Hepatocyte (in vitro differentiated cells): ENCODE measurements around the gene ACSL3. TPM values are rescaled to one million over a fixed set of nuclear protein-coding genes. Genes with fewer than 3 reads are reported as not detected.

Experiments used
- DNase-seq: peaks from one replicate; pipeline ENCODE4 v3.0.0-alpha.2; 2016; ENCODE audit warnings: low spot score
- H2AFZ ChIP-seq: fragments of 200-600 bp; sonication (generic); 2 replicates; pipeline ENCODE4 v1.6.0; 2016; ENCODE audit warnings: antibody characterized with exemption, mild to moderate bottlenecking
- H3K27ac ChIP-seq: fragments of 200-600 bp; sonication (generic); 2 replicates; pipeline ENCODE4 v1.5.1; 2016; ENCODE audit warnings: mild to moderate bottlenecking
- H3K27me3 ChIP-seq: fragments of 200-600 bp; sonication (generic); 2 replicates; pipeline ENCODE4 v1.6.1; 2016
- H3K36me3 ChIP-seq: fragments of 200-600 bp; sonication (generic); replicated peaks from 2 replicates; pipeline ENCODE4 v1.5.1; 2016; ENCODE audit warnings: low read depth; ENCODE audit not compliant: insufficient read depth
- H3K4me1 ChIP-seq: fragments of 200-600 bp; sonication (generic); 2 replicates; pipeline ENCODE4 v1.5.1; 2016; ENCODE audit warnings: mild to moderate bottlenecking, moderate library complexity; ENCODE audit not compliant: insufficient read depth
- H3K4me2 ChIP-seq: fragments of 200-600 bp; sonication (generic); 2 replicates; pipeline ENCODE4 v1.6.0; 2016
- H3K4me3 ChIP-seq: fragments of 200-600 bp; sonication (generic); 2 replicates; pipeline ENCODE4 v1.5.1; 2016; ENCODE audit warnings: mild to moderate bottlenecking
- H3K79me2 ChIP-seq: fragments of 200-600 bp; sonication (generic); 2 replicates; pipeline ENCODE4 v1.6.0; 2017; ENCODE audit warnings: mild to moderate bottlenecking
- H3K9me2 ChIP-seq: fragments of 200-600 bp; sonication (generic); replicated peaks from 2 replicates; pipeline ENCODE4 v1.6.0; 2017; ENCODE audit warnings: mild to moderate bottlenecking; ENCODE audit not compliant: insufficient read depth
- H3K9me3 ChIP-seq: fragments of 200-600 bp; sonication (generic); 2 replicates; pipeline ENCODE4 v1.5.1; 2016; ENCODE audit warnings: low read depth, mild to moderate bottlenecking
- H4K20me1 ChIP-seq: fragments of 200-600 bp; sonication (generic); 2 replicates; pipeline ENCODE4 v1.6.0; 2016; ENCODE audit warnings: mild to moderate bottlenecking; ENCODE audit not compliant: insufficient read depth, poor library complexity, severe bottlenecking
- CTCF ChIP-seq: fragments of 200-600 bp; sonication (generic); IDR thresholded peaks from 2 replicates; pipeline ENCODE4 v1.5.1; 2016; ENCODE audit warnings: antibody characterized with exemption, mild to moderate bottlenecking; ENCODE audit not compliant: poor library complexity
- EZH2 ChIP-seq: fragments of 200-600 bp; sonication (generic); IDR thresholded peaks from 2 replicates; pipeline ENCODE4 v1.6.1; 2016; ENCODE audit warnings: antibody characterized with exemption, mild to moderate bottlenecking, borderline replicate concordance
- EZH2phosphoT487 ChIP-seq: fragments of 200-600 bp; sonication (generic); IDR thresholded peaks from one replicate; pipeline ENCODE4 v1.6.1; 2018; ENCODE audit warnings: antibody characterized with exemption, mild to moderate bottlenecking, low read depth, moderate library complexity; ENCODE audit not compliant: unreplicated experiment, severe bottlenecking
- WGBS: methylation state at CpG from one replicate; pipeline ENCODE4 v1.1.6; 2016; ENCODE audit warnings: low lambda C conversion rate; ENCODE audit errors: missing lambda C conversion rate; 5-methylcytosine and 5-hydroxymethylcytosine counted together
- polyA plus RNA-seq: library from polyadenylated mRNA; unstranded; fragments of >200 nt; fragmentation: Nextera tagmentation; extraction: Ambion mirVana; gene quantifications from 2 replicates; pipeline ENCODE4 v1.2.1, GENCODE V29; 2016
- total RNA-seq: library from RNA; depleted of rRNA; stranded (reverse); fragments of >200 nt; gene quantifications from 2 replicates; pipeline ENCODE4 v1.2.3, GENCODE V29; 2014

ACSL3 gene
- total and polyA plus RNA-seq, 2 experiments from 2014 or later = 82.1 to 133 TPM

GRCh38 chr2:222952204-222952603, 91.4 kb downstream of the ACSL3 start:
- no peak overlapping the region for H2AFZ ChIP-seq
- no peaks in the 10 kb centered on the region for H3K27me3 ChIP-seq
- H3K36me3 ChIP-seq = no peaks in the 10 kb centered on the region
- H3K9me2 ChIP-seq = no peaks in the 10 kb centered on the region
- TF ChIP-seq EZH2phosphoT487 (no peak), EZH2 (no peak), CTCF (no peak)
- H3K79me2 ChIP-seq = no peaks in the 10 kb centered on the region
- no peak overlapping the region for H3K27ac ChIP-seq
- H3K4me1 ChIP-seq = no peaks in the 10 kb centered on the region
- no peak overlapping the region for H3K4me2 ChIP-seq
- H4K20me1 ChIP-seq = no peaks in the 10 kb centered on the region
- no peak for DNase-seq
- no peak overlapping the region for H3K4me3 ChIP-seq
- H3K9me3 ChIP-seq = no peaks in the 10 kb centered on the region

GRCh38 chr2:222955008-222955407, 94.2 kb downstream of the ACSL3 start:
- no peak overlapping the region for H2AFZ ChIP-seq
- no peaks in the 10 kb centered on the region for H3K9me2 ChIP-seq
- H3K4me2 ChIP-seq = no peak overlapping the region
- H3K4me3 ChIP-seq = no peak overlapping the region
- 83% methylated on average over 1 of the region's 1 CpG for WGBS
- no peak overlapping the region for H3K27ac ChIP-seq
- no peaks in the 10 kb centered on the region for H3K79me2 ChIP-seq
- DNase-seq = no peak
- H3K9me3 ChIP-seq = no peaks in the 10 kb centered on the region
- no peaks in the 10 kb centered on the region for H3K4me1 ChIP-seq
- no peaks in the 10 kb centered on the region for H3K36me3 ChIP-seq
- no peaks in the 10 kb centered on the region for H4K20me1 ChIP-seq
- H3K27me3 ChIP-seq = no peaks in the 10 kb centered on the region
- TF ChIP-seq CTCF (no peak), EZH2 (no peak), EZH2phosphoT487 (no peak)

- no peaks in the 10 kb centered on the region for H3K36me3 ChIP-seq
- no peaks in the 10 kb centered on the region for H3K9me2 ChIP-seq
- TF ChIP-seq CTCF (peak; percentile 25), EZH2phosphoT487 (no peak)
- H2AFZ ChIP-seq = no peak overlapping the region
- peak; percentile 66 for DNase-seq
- H3K4me1 ChIP-seq = no peaks in the 10 kb centered on the region
- no peak overlapping the region for H3K27ac ChIP-seq
- H3K79me2 ChIP-seq = no peaks in the 10 kb centered on the region
- H3K9me3 ChIP-seq = no peaks in the 10 kb centered on the region
- no peak overlapping the region for H3K4me3 ChIP-seq
- no peak overlapping the region for H3K4me2 ChIP-seq
- H4K20me1 ChIP-seq = no peaks in the 10 kb centered on the region
- WGBS = 50% methylated on average over 4 of the region's 4 CpGs
- no peaks in the 10 kb centered on the region for H3K27me3 ChIP-seq
Measured at GRCh38 chr2:222959358-222959757, 98.5 kb downstream of the ACSL3 start.

GRCh38 chr2:222960126-222960525, 99.3 kb downstream of the ACSL3 start:
- H3K9me2 ChIP-seq = no peaks in the 10 kb centered on the region
- no peak overlapping the region for H3K4me2 ChIP-seq
- no peaks in the 10 kb centered on the region for H3K27me3 ChIP-seq
- no peaks in the 10 kb centered on the region for H3K79me2 ChIP-seq
- no peak for DNase-seq
- TF ChIP-seq CTCF (no peak), EZH2phosphoT487 (no peak), EZH2 (no peak)
- H3K4me3 ChIP-seq = no peak overlapping the region
- H4K20me1 ChIP-seq = no peaks in the 10 kb centered on the region
- no peak overlapping the region for H3K27ac ChIP-seq
- WGBS = 89% methylated on average over 6 of the region's 6 CpGs
- no peaks in the 10 kb centered on the region for H3K9me3 ChIP-seq
- H3K36me3 ChIP-seq = no peaks in the 10 kb centered on the region
- H2AFZ ChIP-seq = no peak overlapping the region
- H3K4me1 ChIP-seq = no peaks in the 10 kb centered on the region
